GM13976 (cell line): ENCODE measurements around the gene ADPRM.
"Not testable (repeated sequence)": the region's sequence is repeated elsewhere in the genome, so short reads cannot be mapped to it uniquely, and the experiment has no call there.

Experiments used
- DNase-seq: peaks from one replicate; pipeline ENCODE4 v3.0.0; 2012; ENCODE audit warnings: low spot score
- CTCF ChIP-seq: IDR thresholded peaks from 2 replicates; pipeline ENCODE4 v1.5.1; 2012; ENCODE audit warnings: borderline replicate concordance, mild to moderate bottlenecking; ENCODE audit not compliant: insufficient read depth; ENCODE audit errors: extremely low read depth, missing control alignments, control extremely low read depth
- in situ Hi-C: fragments of 300-500 bp; cut with MboI; formaldehyde crosslinking; loops from one replicate; pipeline ENCODE4 v1.12.0; 2022; ENCODE audit warnings: low sequenced_read_pairs, mixed read lengths, inconsistent platforms; ENCODE audit not compliant: unreplicated experiment

ADPRM gene

GRCh38 chr17:10683853-10684252 is 13.5 kb upstream of the ADPRM start:
- in situ Hi-C loops, result no loop called here
- DNase-seq, result peak; percentile 42
- TF ChIP-seq CTCF, result peak; percentile 18

GRCh38 chr17:10687499-10687898 is 9.9 kb upstream of the ADPRM start:
- no peak for TF ChIP-seq CTCF
- in situ Hi-C loops, result no loop called here
- no peak for DNase-seq

GRCh38 chr17:10695875-10696407 is 1.5 kb upstream of the ADPRM start:
- in situ Hi-C loops, result not testable (repeated sequence)

GRCh38 chr17:10698096-10698818 is 863 bp downstream of the ADPRM start:
- DNase-seq, result no peak
- in situ Hi-C loops, result no loop called here
- TF ChIP-seq CTCF, result no peak

More at GRCh38 chr17:10695875-10696407, 1.5 kb upstream of the ADPRM start:
- not testable (repeated sequence) for DNase-seq

GRCh38 chr17:10699856-10700255 is 2.5 kb downstream of the ADPRM start:
- DNase-seq, result no peak
- in situ Hi-C loops, result no loop called here

GRCh38 chr17:10702574-10702973 is 5.2 kb downstream of the ADPRM start:
- no peak for TF ChIP-seq CTCF
- in situ Hi-C loops, result no loop called here
- DNase-seq, result no peak

More at GRCh38 chr17:10699856-10700255, 2.5 kb downstream of the ADPRM start:
- TF ChIP-seq CTCF, result no peak

- no peak for TF ChIP-seq CTCF
- in situ Hi-C loops, result no loop called here
- no peak for DNase-seq
These were observed 8.3 kb downstream of the ADPRM start for GRCh38 chr17:10705727-10706126.
